ENCODE results near the gene UBE2R2.
"Not testable (repeated sequence)": the region's sequence is repeated elsewhere in the genome, so short reads cannot be mapped to it uniquely, and the experiment has no call there.

UBE2R2 gene

DNA sequence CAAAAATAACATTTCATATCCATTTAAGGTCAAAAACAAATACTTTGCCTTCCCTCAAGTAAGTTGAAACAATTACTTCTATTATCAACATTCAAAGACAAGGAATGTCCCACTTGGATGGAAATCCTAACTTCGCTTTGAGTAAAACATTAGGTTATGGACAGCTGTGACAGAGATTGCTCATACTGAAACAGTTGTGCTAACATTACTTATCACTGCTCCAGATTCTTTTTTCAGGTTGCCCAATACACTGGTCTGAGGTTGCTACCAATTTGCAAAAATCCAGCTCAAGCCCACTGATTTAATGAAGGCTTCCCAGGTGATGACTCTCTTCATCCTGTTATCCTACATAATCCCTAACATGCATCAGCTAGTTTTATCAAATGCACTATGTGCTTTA is 133.4 kb downstream of the UBE2R2 start:
- Histone ChIP-seq H3K4me3 (ENCODE audit: low read length) (no peak overlapping the region), H3K27me3 (ENCODE audit: insufficient read depth, low read length) (no peaks in the 10 kb centered on the region), H3K4me1 (ENCODE audit: insufficient read depth, low read length) (no peaks in the 10 kb centered on the region), H3K9me3 (ENCODE audit: low read length) (peaks cover 2% of the 10 kb centered on the region), H2AFZ (ENCODE audit: low read depth, low read length) (no peak overlapping the region), H3K36me3 (ENCODE audit: insufficient read depth, low read length) (peaks cover 60% of the 10 kb centered on the region)

DNA sequence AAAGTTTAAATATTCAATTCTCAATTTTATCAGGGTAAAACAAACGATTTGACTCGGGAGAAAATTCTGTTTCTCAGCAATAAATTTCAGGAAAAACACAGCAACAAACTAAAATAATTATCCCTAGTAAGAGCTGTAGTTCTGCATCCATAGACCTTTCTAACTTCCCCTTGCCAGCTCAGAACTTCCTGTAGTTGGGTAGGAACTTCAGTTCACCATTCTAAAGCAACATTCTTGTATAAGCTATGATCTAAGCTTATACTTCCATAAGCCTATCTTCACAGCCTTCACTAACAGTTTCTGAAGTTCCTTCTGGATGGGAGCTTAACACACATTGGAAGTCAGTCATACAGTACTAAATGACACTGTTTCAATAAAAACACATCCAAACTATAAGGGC is 135.1 kb downstream of the UBE2R2 start:
- no peaks in the 10 kb centered on the region for H3K4me1 ChIP-seq (ENCODE audit: insufficient read depth, low read length)
- H3K36me3 ChIP-seq (ENCODE audit: insufficient read depth, low read length): peaks cover 57% of the 10 kb centered on the region
- H2AFZ ChIP-seq (ENCODE audit: low read depth, low read length): no peak overlapping the region
- no peak overlapping the region for H3K4me3 ChIP-seq (ENCODE audit: low read length)
- peaks cover 2% of the 10 kb centered on the region for H3K9me3 ChIP-seq (ENCODE audit: low read length)
- no peaks in the 10 kb centered on the region for H3K27me3 ChIP-seq (ENCODE audit: insufficient read depth, low read length)

DNA sequence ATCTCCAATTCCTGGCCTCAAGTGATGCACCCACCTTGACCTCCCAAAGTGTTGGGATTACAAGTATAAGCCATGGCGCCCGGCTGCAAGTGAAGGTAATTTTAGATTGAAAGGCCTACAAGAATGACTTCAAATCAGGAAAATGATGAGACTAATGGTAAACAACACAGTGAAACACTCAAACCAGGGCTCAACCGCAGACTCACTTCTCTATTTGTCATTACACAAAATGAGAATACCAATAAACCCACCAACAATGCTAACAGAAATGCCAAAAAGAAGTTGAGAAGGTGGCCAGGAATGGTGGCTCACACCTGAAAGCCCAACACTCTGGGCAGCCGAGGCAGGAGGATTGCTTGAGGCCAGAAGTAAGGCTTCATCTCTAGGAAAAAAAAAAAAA is 139.6 kb downstream of the UBE2R2 start:
- Histone ChIP-seq H3K27me3 (ENCODE audit: insufficient read depth, low read length) (no peaks in the 10 kb centered on the region), H3K4me1 (ENCODE audit: insufficient read depth, low read length) (no peaks in the 10 kb centered on the region), H3K36me3 (ENCODE audit: insufficient read depth, low read length) (peaks cover 61% of the 10 kb centered on the region), H2AFZ (ENCODE audit: low read depth, low read length) (no peak overlapping the region), H3K4me3 (ENCODE audit: low read length) (no peak overlapping the region), H3K9me3 (ENCODE audit: low read length) (no peaks in the 10 kb centered on the region)

DNA sequence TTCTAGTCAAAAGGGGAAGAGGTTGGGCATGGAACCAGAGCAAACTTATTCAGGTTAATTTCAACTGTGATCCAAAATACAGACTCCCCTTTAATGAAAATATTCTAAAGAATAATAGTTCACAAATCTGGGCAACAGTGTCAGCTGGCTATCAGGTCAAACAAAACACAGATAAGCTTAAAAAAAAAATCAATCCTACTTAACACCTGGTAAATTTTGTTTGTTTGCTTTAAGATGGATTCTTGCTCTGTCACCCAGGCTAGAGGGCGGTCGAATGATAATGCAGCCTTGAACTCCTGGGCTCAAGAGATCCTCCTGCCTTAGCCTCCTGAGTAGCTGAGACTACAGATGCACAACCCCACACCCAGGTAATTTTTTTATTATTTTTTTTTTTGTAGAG is 142.8 kb downstream of the UBE2R2 start:
- no peak overlapping the region for H3K4me3 ChIP-seq (ENCODE audit: low read length)

DNA sequence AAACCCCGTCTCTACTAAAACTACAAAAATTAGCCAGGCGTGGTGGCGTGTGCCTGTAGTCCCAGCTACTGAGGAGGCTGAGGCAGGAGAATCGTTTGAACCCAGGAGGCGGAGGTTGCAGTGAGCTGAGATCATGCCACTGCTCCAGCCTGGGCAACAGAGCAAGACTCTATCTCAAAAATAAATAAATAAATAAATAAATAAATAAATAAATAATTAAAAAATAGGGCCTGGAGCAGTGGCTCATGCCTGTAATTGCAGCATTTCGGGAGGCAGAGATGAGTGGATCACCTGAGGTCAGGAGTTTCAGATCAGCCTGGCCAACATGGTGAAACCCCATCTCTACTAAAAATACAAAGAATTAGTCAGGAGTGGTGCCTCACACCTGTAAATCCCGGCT is 145.5 kb downstream of the UBE2R2 start:
- not testable (repeated sequence) for H2AFZ ChIP-seq (ENCODE audit: low read depth, low read length); H3K4me1 ChIP-seq (ENCODE audit: insufficient read depth, low read length); H3K4me3 ChIP-seq (ENCODE audit: low read length); H3K9me3 ChIP-seq (ENCODE audit: low read length); H3K27me3 ChIP-seq (ENCODE audit: insufficient read depth, low read length)
- H3K36me3 ChIP-seq (ENCODE audit: insufficient read depth, low read length): peaks cover 25% of the 10 kb centered on the region

More for the DNA sequence above, 142.8 kb downstream of the UBE2R2 start:
- no peaks in the 10 kb centered on the region for H3K9me3 ChIP-seq (ENCODE audit: low read length)
- H2AFZ ChIP-seq (ENCODE audit: low read depth, low read length): no peak overlapping the region
- H3K4me1 ChIP-seq (ENCODE audit: insufficient read depth, low read length): no peaks in the 10 kb centered on the region
- no peaks in the 10 kb centered on the region for H3K27me3 ChIP-seq (ENCODE audit: insufficient read depth, low read length)
- peaks cover 39% of the 10 kb centered on the region for H3K36me3 ChIP-seq (ENCODE audit: insufficient read depth, low read length)

DNA sequence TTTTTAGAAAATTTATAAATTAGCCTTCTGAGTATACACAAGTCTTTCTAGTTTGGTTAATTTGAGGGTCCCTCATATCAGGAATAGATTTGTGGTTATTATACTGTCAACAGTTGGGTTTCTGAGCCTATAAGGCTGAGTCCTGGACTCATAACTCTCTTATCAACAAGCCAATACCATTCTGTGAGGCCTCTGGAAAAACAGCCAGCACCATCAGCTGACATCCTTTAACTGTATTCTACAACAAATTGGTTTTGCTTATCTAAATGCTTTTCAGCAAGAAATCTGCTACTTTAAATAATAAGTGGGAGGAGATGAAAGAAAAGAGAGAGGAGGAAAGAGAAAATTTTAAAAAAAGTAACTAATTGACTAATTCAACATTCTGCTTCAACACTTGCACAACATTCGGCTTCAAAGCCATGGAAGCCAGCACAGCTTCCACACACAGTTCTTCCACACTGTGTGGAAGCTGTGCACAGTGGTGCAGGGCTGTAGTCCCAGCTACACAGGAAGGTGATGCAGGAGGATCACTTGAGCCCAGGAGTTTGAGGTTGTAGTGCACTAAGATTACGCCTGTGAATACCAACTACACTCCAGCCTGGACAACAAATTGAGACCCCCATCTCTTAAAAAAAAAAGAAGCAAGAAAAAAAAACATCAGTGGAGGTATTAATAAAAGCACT is 147.3 kb downstream of the UBE2R2 start:
- no peaks in the 10 kb centered on the region for H3K9me3 ChIP-seq (ENCODE audit: low read length)
- no peak overlapping the region for H2AFZ ChIP-seq (ENCODE audit: low read depth, low read length)
- H3K36me3 ChIP-seq (ENCODE audit: insufficient read depth, low read length): peaks cover 21% of the 10 kb centered on the region
- no peaks in the 10 kb centered on the region for H3K4me1 ChIP-seq (ENCODE audit: insufficient read depth, low read length)
- H3K27me3 ChIP-seq (ENCODE audit: insufficient read depth, low read length): no peaks in the 10 kb centered on the region
- H3K4me3 ChIP-seq (ENCODE audit: low read length): no peak overlapping the region

Measured in neuron (in vitro differentiated cells).